GM12878 (cell line): ENCODE measurements around the gene RNLS. TPM values are rescaled to one million over a fixed set of nuclear protein-coding genes. Genes with fewer than 3 reads are reported as not detected.
A peak's percentile ranks its signal among the peaks of the same experiment; 100 is the strongest.

ENCODE experiments used
- ATAC-seq: fragments of 200-7000 bp; cut with Tn5 transposase; 3 replicates; pipeline ENCODE4 v1.9.1; 2020; ENCODE audit warnings: mild to moderate bottlenecking, moderate library complexity
- BruUV-seq: library from RNA; stranded (reverse); fragments of 400-500 nt; replicated peaks from 2 replicates; lab custom pipeline; 2021; lab: Mats Ljungman, UMichigan
- CTCF ChIA-PET: fragments of 300-600 bp; sonication (Branson Sonifier 250); formaldehyde crosslinking; extraction: SDS; loops from one replicate; lab custom pipeline; 2021; ENCODE audit warnings: inconsistent platforms; lab: Yijun Ruan, JAX
- POLR2A ChIA-PET: fragments of 350-600 bp; formaldehyde crosslinking; extraction: SDS; loops from one replicate; lab custom pipeline; 2021; ENCODE audit warnings: inconsistent platforms; lab: Charles Lee
- RAD21 ChIA-PET: fragments of 300-600 bp; sonication (Branson Sonifier 250); formaldehyde crosslinking; loops from one replicate; lab custom pipeline; 2023; ENCODE audit warnings: antibody characterized with exemption; ENCODE audit not compliant: unreplicated experiment; lab: Charles Lee
- SMC1A ChIA-PET: fragments of 300-600 bp; sonication (Branson Sonifier 250); formaldehyde crosslinking; loops from one replicate; lab custom pipeline; 2023; ENCODE audit not compliant: unreplicated experiment, uncharacterized antibody; lab: Charles Lee
- DNase-seq: peaks from one replicate; pipeline ENCODE4 v3.0.0-alpha.2; 2011; ENCODE audit warnings: low read depth, low spot score
- FAIRE-seq: peaks from 3 replicates; lab custom pipeline; 2011; peaks lifted over from hg19 to GRCh38; lab: Jason Lieb, UNC
- H2AFZ ChIP-seq: 2 replicates; pipeline ENCODE4 v1.6.0; 2011; ENCODE audit warnings: low read depth, low read length, control low read depth; ENCODE audit not compliant: control insufficient read depth
- H3K27ac ChIP-seq: 2 replicates; pipeline ENCODE4 v1.5.1; 2011; ENCODE audit warnings: control low read depth; ENCODE audit not compliant: control insufficient read depth, insufficient read depth
- H3K27me3 ChIP-seq, 2 experiments: replicated peaks in 1 of 2; 2 replicates each; pipeline versions ENCODE4 v1.6.0 to v1.6.1; 2011; ENCODE audit warnings: low read length in 1 of 2; ENCODE audit not compliant: control insufficient read depth in 2 of 2, insufficient read depth in 2 of 2
- H3K36me3 ChIP-seq, 2 experiments: 2 replicates each; pipeline ENCODE4 v1.5.1; 2011; ENCODE audit warnings: low read length in 1 of 2; ENCODE audit not compliant: control insufficient read depth in 2 of 2, insufficient read depth in 2 of 2
- H3K4me1 ChIP-seq: 2 replicates; pipeline ENCODE4 v1.6.1; 2011; ENCODE audit warnings: mild to moderate bottlenecking, low read length, moderate library complexity, mixed read lengths; ENCODE audit not compliant: control insufficient read depth, insufficient read depth
- H3K4me2 ChIP-seq: 2 replicates; pipeline ENCODE4 v1.6.0; 2011; ENCODE audit warnings: control low read depth; ENCODE audit not compliant: control insufficient read depth, insufficient read depth
- H3K4me3 ChIP-seq: fragments of 200-600 bp; sonication (generic); 2 replicates; pipeline ENCODE4 v1.5.1; 2016
- H3K79me2 ChIP-seq: 2 replicates; pipeline ENCODE4 v1.6.0; 2011; ENCODE audit warnings: low read length; ENCODE audit not compliant: control insufficient read depth, insufficient read depth
- H3K9ac ChIP-seq: 2 replicates; pipeline ENCODE4 v1.8.0; 2011; ENCODE audit warnings: low read length, control low read depth, mixed read lengths; ENCODE audit not compliant: control insufficient read depth, insufficient read depth
- H3K9me3 ChIP-seq: replicated peaks from 3 replicates; pipeline ENCODE4 v1.5.1; 2011; ENCODE audit warnings: mild to moderate bottlenecking, low read length; ENCODE audit not compliant: control insufficient read depth, insufficient read depth
- H4K20me1 ChIP-seq: 2 replicates; pipeline ENCODE4 v1.6.0; 2011; ENCODE audit not compliant: control insufficient read depth, insufficient read depth
- CBFB ChIP-seq: IDR thresholded peaks from 2 replicates; pipeline ENCODE4 v1.6.1; 2016; ENCODE audit warnings: antibody characterized with exemption, low read depth
- CEBPB ChIP-seq, 2 experiments: fragments of 150-350 bp in 1 of 2; IDR thresholded peaks; 2 replicates each; pipeline ENCODE4 v1.6.1; 2012 to 2014; ENCODE audit warnings: low read depth in 2 of 2, low read length in 2 of 2, borderline replicate concordance in 1 of 2, inconsistent platforms in 1 of 2
- CEBPZ ChIP-seq: fragments of 150-350 bp; IDR thresholded peaks from 2 replicates; pipeline ENCODE4 v1.6.1; 2016; ENCODE audit warnings: low read depth, low read length
- CHD4 ChIP-seq: fragments of 200-600 bp; sonication (generic); IDR thresholded peaks from 2 replicates; pipeline ENCODE4 v1.6.1; 2016; ENCODE audit warnings: mild to moderate bottlenecking
- CREB1 ChIP-seq: IDR thresholded peaks from 2 replicates; pipeline ENCODE4 v1.6.1; 2012; ENCODE audit warnings: low read depth, mild to moderate bottlenecking, inconsistent platforms
- IKZF2 ChIP-seq, 2 experiments: fragments of 450-650 bp; IDR thresholded peaks; 2 replicates each; pipeline ENCODE4 v1.6.1; 2017; ENCODE audit warnings: mild to moderate bottlenecking in 2 of 2, moderate library complexity in 2 of 2
- JUND ChIP-seq: IDR thresholded peaks from 2 replicates; pipeline ENCODE4 v1.6.1; 2012; ENCODE audit warnings: low read depth, mild to moderate bottlenecking, low read length, improper control_type of control experiment, moderate library complexity
- KAT2A ChIP-seq: conservative IDR thresholded peaks from 2 replicates; pipeline ENCODE4 v1.6.1; 2011; ENCODE audit warnings: low read depth, low read length; ENCODE audit not compliant: control insufficient read depth
- NR2C1 ChIP-seq: fragments of 450-650 bp; IDR thresholded peaks from 2 replicates; pipeline ENCODE4 v1.6.1; 2017; ENCODE audit warnings: antibody characterized with exemption, mild to moderate bottlenecking, moderate library complexity
- PML ChIP-seq: IDR thresholded peaks from 2 replicates; pipeline ENCODE4 v1.6.1; 2012; ENCODE audit warnings: low read length, inconsistent platforms
- POLR2AphosphoS5 ChIP-seq: IDR thresholded peaks from 2 replicates; pipeline ENCODE4 v1.6.1; 2011; ENCODE audit warnings: mild to moderate bottlenecking, low read length, inconsistent platforms
- RELB ChIP-seq: fragments of 450-650 bp; IDR thresholded peaks from 2 replicates; pipeline ENCODE4 v1.6.1; 2017; ENCODE audit warnings: low read depth, mild to moderate bottlenecking, moderate library complexity
- SMAD1 ChIP-seq: fragments of 450-650 bp; IDR thresholded peaks from 2 replicates; pipeline ENCODE4 v1.6.1; 2018; ENCODE audit warnings: mild to moderate bottlenecking, low read depth; ENCODE audit not compliant: partially characterized antibody
- TCF12 ChIP-seq: IDR thresholded peaks from 2 replicates; pipeline ENCODE4 v1.6.1; 2011; ENCODE audit warnings: low read depth, mild to moderate bottlenecking, low read length
- USF1 ChIP-seq: IDR thresholded peaks from 2 replicates; pipeline ENCODE4 v1.6.1; 2011; ENCODE audit warnings: borderline replicate concordance, low read depth, mild to moderate bottlenecking, moderate library complexity, mixed read lengths, low read length; ENCODE audit not compliant: insufficient read depth; ENCODE audit errors: extremely low read length
- ZNF207 ChIP-seq: fragments of 450-650 bp; IDR thresholded peaks from 2 replicates; pipeline ENCODE4 v1.6.1; 2014; ENCODE audit warnings: antibody characterized with exemption, mild to moderate bottlenecking, borderline replicate concordance
- WGBS: methylation state at CpG from one replicate; pipeline ENCODE4 v1.1.6; 2016; ENCODE audit warnings: low lambda C conversion rate; ENCODE audit not compliant: insufficient replicate concordance, insufficient coverage; ENCODE audit errors: missing lambda C conversion rate; 5-methylcytosine and 5-hydroxymethylcytosine counted together
- in situ Hi-C: fragments of 300-500 bp; cut with MboI; formaldehyde crosslinking; loops from 9 replicates; pipeline ENCODE4 v1.14.3; 2018; ENCODE audit warnings: mixed read lengths
- intact Hi-C: fragments of 100-400 bp; cut with micrococcal nuclease; formaldehyde crosslinking; loops from one replicate; pipeline ENCODE4 v1.14.2; 2022; ENCODE audit not compliant: unreplicated experiment
- polyA plus RNA-seq, 11 experiments: library from polyadenylated mRNA; depleted of rRNA in 4 of 11; unstranded in 6 of 11; stranded (reverse) in 5 of 11; fragments of >200 nt; fragmentation: Nextera tagmentation in 4 of 11; fragmentation: Illumina TruSeq in 1 of 11; extraction: Ambion mirVana in 4 of 11; extraction: Trizol in 1 of 11; gene quantifications; 1 replicate in 1 of 11; 2 replicates in 10 of 11; pipeline versions ENCODE4 v1.2.1 to v1.2.3, GENCODE V29; 2011 to 2016; ENCODE audit warnings: inconsistent platforms in 2 of 11, missing spikeins in 2 of 11, low read depth in 1 of 11
- total RNA-seq, 4 experiments: library from RNA; depleted of rRNA in 3 of 4; stranded (reverse); fragments of >200 nt in 3 of 4; fragmentation: Illumina TruSeq in 1 of 4; extraction: Trizol in 1 of 4; gene quantifications; 2 replicates each; pipeline versions ENCODE4 v1.2.1 to v1.2.3, GENCODE V29; 2013 to 2021

The RNLS gene
- total and polyA plus RNA-seq, 10 of the 15 experiments (the other 5 are each of a cell fraction or from before 2014, with no cell fraction given): 3.4 to 6.7 (median 4.6) TPM

- TF ChIP-seq RELB (no peak), NR2C1 (no peak), TCF12 (no peak), CHD4 (no peak), CREB1 (no peak), SMAD1 (no peak), CEBPB (IDR thresholded peaks at IDR 0.05; ENCODE audit: borderline replicate concordance in 1 of 2, low read depth in 2 of 2, low read length in 2 of 2) (no peak)
Measured at GRCh38 chr10:88608780-88609179, 25.7 kb upstream of the RNLS start (continued).

GRCh38 chr10:88608052-88608732, 25.1 kb upstream of the RNLS start:
- BruUV-seq: no TSS peak
- ATAC-seq (peak; percentile 95), FAIRE-seq (no peak), DNase-seq (peak; percentile 21)
- Histone ChIP-seq H3K4me2 (0 out of 2 replicates have a peak overlapping the region, but pooled peaks have one; percentile 13), H3K9me3 (no peaks in the 10 kb centered on the region; the same call in 2 of the 3 replicates), H3K9ac (no peak overlapping the region), H3K79me2 (no peaks in the 10 kb centered on the region), H3K36me3 (no peaks in the 10 kb centered on the region), H3K27ac (0 out of 2 replicates have a peak overlapping the region, but pooled peaks have one; percentile 24), H4K20me1 (no peaks in the 10 kb centered on the region), H3K27me3 (no peaks in the 10 kb centered on the region; a peak in 1 of 4 replicates), H3K4me1 (no peaks in the 10 kb centered on the region), H3K4me3 (no peak overlapping the region), H2AFZ (peak overlapping the region; percentile 57)
- in situ Hi-C loops: no loop called here
- 40% methylated on average over 6 of the region's 6 CpGs for WGBS
- ChIA-PET POLR2A (no interaction called here), CTCF (interaction anchor here (1.0 to 1.3 kb wide), 2 partner anchors 8 to 11 kb away, joined by 3 read pairs; no protein-coding TSS in a partner anchor), SMC1A (interaction anchor here (0.8 to 1.1 kb wide), 2 partner anchors 42 to 120 kb away, joined by 3 read pairs; no protein-coding TSS in a partner anchor), RAD21 (no interaction called here)
- intact Hi-C loops: no loop called here
- TF ChIP-seq CBFB: no peak
- TF ChIP-seq ZNF207: no peak
- TF ChIP-seq PML: no peak
- no peak for TF ChIP-seq POLR2AphosphoS5
- TF ChIP-seq JUND: no peak
- TF ChIP-seq KAT2A: no peak
- TF ChIP-seq CEBPZ: no peak
- peak; percentile 45 to 50; a peak in 2 of 4 replicates for TF ChIP-seq IKZF2 (IDR thresholded peaks at IDR 0.05)
- TF ChIP-seq USF1: no peak
